Small intestine (tissue), 16 donors: ENCODE data around the gene KRTAP20-1. TPM values are rescaled to one million over a fixed set of nuclear protein-coding genes. Genes with fewer than 3 reads are reported as not detected.

Experiments used
- DNase-seq, 2 donors: peaks; one replicate each; pipeline versions ENCODE4 v3.0.0 to v3.0.0-alpha.2; 2013
- FAIRE-seq: peaks from 2 replicates; lab custom pipeline; 2012; peaks lifted over from hg19 to GRCh38; lab: Jason Lieb, UNC
- H3K27ac ChIP-seq, 3 donors: one replicate each; pipeline ENCODE4 v1.5.1; 2013; ENCODE audit warnings: low read length in 2 of 3, mild to moderate bottlenecking in 2 of 3, control low read depth in 1 of 3, inconsistent platforms in 1 of 3, low read depth in 1 of 3, moderate library complexity in 1 of 3
- H3K27me3 ChIP-seq, 3 donors: one replicate each; pipeline ENCODE4 v1.6.1; 2013; ENCODE audit warnings: low read length in 3 of 3, inconsistent platforms in 1 of 3; ENCODE audit not compliant: control insufficient read depth in 3 of 3, insufficient read depth in 3 of 3
- H3K36me3 ChIP-seq, 3 donors: one replicate each; pipeline ENCODE4 v1.6.1; 2013; ENCODE audit warnings: low read length in 3 of 3, inconsistent platforms in 1 of 3, low read depth in 1 of 3, mild to moderate bottlenecking in 1 of 3, moderate library complexity in 1 of 3; ENCODE audit not compliant: control insufficient read depth in 3 of 3, insufficient read depth in 2 of 3
- H3K4me1 ChIP-seq, 3 donors: one replicate each; pipeline ENCODE4 v1.6.1; 2013; ENCODE audit warnings: low read length in 2 of 3, inconsistent platforms in 1 of 3, low read depth in 1 of 3, mild to moderate bottlenecking in 1 of 3, moderate library complexity in 1 of 3; ENCODE audit not compliant: control insufficient read depth in 3 of 3, insufficient read depth in 2 of 3
- H3K4me3 ChIP-seq, 3 donors: one replicate each; pipeline ENCODE4 v1.5.1; 2013; ENCODE audit warnings: low read length in 3 of 3, control low read depth in 1 of 3, inconsistent platforms in 1 of 3, low read depth in 1 of 3, mild to moderate bottlenecking in 1 of 3, moderate library complexity in 1 of 3
- H3K9me3 ChIP-seq, 2 donors: one replicate each; pipeline ENCODE4 v1.6.1; 2013; ENCODE audit warnings: low read depth in 1 of 2, low read length in 1 of 2; ENCODE audit not compliant: control insufficient read depth in 2 of 2, insufficient read depth in 1 of 2
- WGBS, 3 donors: extraction: QIAGEN DNeasy Blood & Tissue Kit; methylation state at CpG; one replicate each; pipeline ENCODE4 v1.1.7; 2013; 5-methylcytosine and 5-hydroxymethylcytosine counted together
- long read RNA-seq, 10 donors: transcript quantifications; one replicate each; lab custom pipeline, GENCODE V29; 2026
- polyA plus RNA-seq, 4 donors: library from polyadenylated mRNA; stranded (reverse) in 3 of 4; unstranded in 1 of 4; fragments of 200-250 nt in 3 of 4; fragments of 120-200 nt in 1 of 4; gene quantifications; one replicate each; pipeline versions ENCODE4 v1.2.1 to v1.2.3, GENCODE V29; 2013
- donor health status: healthy with polysubstance abuse.
- donor health status: control.
- donor health status: control.
- donor health status: Bipolar disorder and iron deficiency.
- donor health status: healthy.

The KRTAP20-1 gene
- not detected for polyA plus RNA-seq
- long read RNA-seq, donor 1, result 0 reads
- long read RNA-seq, donor 2, result 0 reads
- long read RNA-seq, donor 3, result 0 reads
- long read RNA-seq, donor 4, result 0 reads
- long read RNA-seq, donor 5, result 0 reads
- long read RNA-seq, donor 6, result 0 reads
- long read RNA-seq, donor 7, result 0 reads
- long read RNA-seq, donor 8, result 0 reads
- long read RNA-seq, donor 9, result 0 reads
- long read RNA-seq, donor 10, result 0 reads

- Histone ChIP-seq H3K27ac (no peak within 1 kb of the TSS), H3K4me3 (no peak within 1 kb of the TSS), H3K27me3 (no peaks in the 10 kb centered on the region), H3K4me1 (no peaks in the 10 kb centered on the region), H3K36me3 (no peaks in the 10 kb centered on the region), H3K9me3 (peaks cover 0 to 3% of the 10 kb centered on the region in 2 donors)
- FAIRE-seq, result no peak
- no peak for DNase-seq
- 95 to 99% (median 99%) methylated on average over 2 of the region's 2 CpGs for WGBS, 3 donors
These were observed at the start of gene KRTAP20-1 for GRCh38 chr21:30616125-30616524. Gene KRTAP20-1 (plus strand): TSS chr21:30616425. CDS start chr21:30616455, 30 bp downstream.

- DNase-seq (no peak), FAIRE-seq (no peak)
- Histone ChIP-seq H3K4me1 (no peaks in the 10 kb centered on the region), H3K27me3 (no peaks in the 10 kb centered on the region), H3K4me3 (no peak overlapping the region), H3K9me3 (no peaks in the 10 kb centered on the region), H3K27ac (no peak overlapping the region), H3K36me3 (no peaks in the 10 kb centered on the region)
These were observed 48.6 kb upstream of the KRTAP20-1 start for GRCh38 chr21:30567617-30568016.

- no peak for FAIRE-seq
- no peak overlapping the region for H3K27ac ChIP-seq
- no peaks in the 10 kb centered on the region for H3K9me3 ChIP-seq
These were observed 38.5 kb upstream of the KRTAP20-1 start for GRCh38 chr21:30577766-30578165.

GRCh38 chr21:30579346-30579745, 36.9 kb upstream of the KRTAP20-1 start:
- 46 to 64% (median 60%) methylated on average over 1 of the region's 1 CpG for WGBS, 3 donors
- Histone ChIP-seq H3K27ac (no peak overlapping the region), H3K4me3 (no peak overlapping the region), H3K36me3 (no peaks in the 10 kb centered on the region), H3K9me3 (no peaks in the 10 kb centered on the region), H3K27me3 (no peaks in the 10 kb centered on the region), H3K4me1 (no peaks in the 10 kb centered on the region)
- DNase-seq, result no peak
- no peak for FAIRE-seq

More at GRCh38 chr21:30577766-30578165, 38.5 kb upstream of the KRTAP20-1 start:
- H3K36me3 ChIP-seq, result no peaks in the 10 kb centered on the region
- H3K27me3 ChIP-seq, result no peaks in the 10 kb centered on the region
- H3K4me1 ChIP-seq, result no peaks in the 10 kb centered on the region
- DNase-seq, result no peak
- no peak overlapping the region for H3K4me3 ChIP-seq

- H3K4me1 ChIP-seq, result no peaks in the 10 kb centered on the region
- 40 to 57% (median 41%) methylated on average over 3 of the region's 3 CpGs for WGBS, 3 donors
- H3K27ac ChIP-seq, result no peak overlapping the region
- DNase-seq, result no peak
- no peak overlapping the region for H3K4me3 ChIP-seq
- FAIRE-seq, result no peak
- no peaks in the 10 kb centered on the region for H3K27me3 ChIP-seq
- no peaks in the 10 kb centered on the region for H3K9me3 ChIP-seq
- no peaks in the 10 kb centered on the region for H3K36me3 ChIP-seq
These were observed 36.1 kb upstream of the KRTAP20-1 start for GRCh38 chr21:30580132-30580531.

GRCh38 chr21:30582870-30583269, 33.4 kb upstream of the KRTAP20-1 start:
- Histone ChIP-seq H3K27ac (no peak overlapping the region), H3K4me3 (no peak overlapping the region), H3K36me3 (no peaks in the 10 kb centered on the region), H3K27me3 (no peaks in the 10 kb centered on the region), H3K4me1 (no peaks in the 10 kb centered on the region), H3K9me3 (no peaks in the 10 kb centered on the region)
- DNase-seq (no peak), FAIRE-seq (no peak)
- WGBS, 3 donors, result 77 to 88% (median 80%) methylated on average over 1 of the region's 1 CpG

- DNase-seq, result no peak
- Histone ChIP-seq H3K9me3 (peaks cover 0 to 2% of the 10 kb centered on the region in 2 donors), H3K4me1 (no peaks in the 10 kb centered on the region), H3K36me3 (no peaks in the 10 kb centered on the region), H3K27ac (no peak within 1 kb of the TSS), H3K4me3 (no peak within 1 kb of the TSS), H3K27me3 (no peaks in the 10 kb centered on the region)
- FAIRE-seq, result no peak
These were observed 25.9 kb upstream of the KRTAP20-1 start, which contains the start of gene KRTAP22-2 for GRCh38 chr21:30590297-30590696. Gene KRTAP22-2 (minus strand): TSS chr21:30590397.

- Histone ChIP-seq H3K9me3 (peaks cover 0 to 2% of the 10 kb centered on the region in 2 donors), H3K36me3 (no peaks in the 10 kb centered on the region), H3K27me3 (no peaks in the 10 kb centered on the region), H3K4me3 (no peak within 1 kb of the TSS), H3K27ac (no peak within 1 kb of the TSS), H3K4me1 (no peaks in the 10 kb centered on the region)
- 91 to 97% (median 92%) methylated on average over 4 of the region's 4 CpGs for WGBS, 3 donors
- FAIRE-seq, result no peak
- DNase-seq, result no peak
These were observed 24.1 kb upstream of the KRTAP20-1 start, which contains the start of gene KRTAP6-3 for GRCh38 chr21:30592140-30592539. Gene KRTAP6-3 (plus strand): TSS chr21:30592440. CDS start chr21:30592446, 6 bp downstream.

- Histone ChIP-seq H3K4me3 (no peak within 1 kb of the TSS), H3K9me3 (peaks cover 0 to 5% of the 10 kb centered on the region in 2 donors), H3K27me3 (no peaks in the 10 kb centered on the region), H3K36me3 (no peaks in the 10 kb centered on the region), H3K27ac (no peak within 1 kb of the TSS), H3K4me1 (no peaks in the 10 kb centered on the region)
- DNase-seq (no peak), FAIRE-seq (no peak)
- 95 to 97% (median 96%) methylated on average over 6 of the region's 6 CpGs for WGBS, 3 donors
These were observed 17.4 kb upstream of the KRTAP20-1 start, which contains the start of gene KRTAP6-2 for GRCh38 chr21:30598802-30599201. Gene KRTAP6-2 (minus strand): TSS chr21:30598902. CDS start chr21:30598874, 28 bp downstream.
